Measurements from ENCODE around the gene SERPINA4. TPM values are rescaled to one million over a fixed set of nuclear protein-coding genes. Genes with fewer than 3 reads are reported as not detected.

SERPINA4 gene
- total RNA-seq, 1 experiment from 2014 or later: not detected

DNA sequence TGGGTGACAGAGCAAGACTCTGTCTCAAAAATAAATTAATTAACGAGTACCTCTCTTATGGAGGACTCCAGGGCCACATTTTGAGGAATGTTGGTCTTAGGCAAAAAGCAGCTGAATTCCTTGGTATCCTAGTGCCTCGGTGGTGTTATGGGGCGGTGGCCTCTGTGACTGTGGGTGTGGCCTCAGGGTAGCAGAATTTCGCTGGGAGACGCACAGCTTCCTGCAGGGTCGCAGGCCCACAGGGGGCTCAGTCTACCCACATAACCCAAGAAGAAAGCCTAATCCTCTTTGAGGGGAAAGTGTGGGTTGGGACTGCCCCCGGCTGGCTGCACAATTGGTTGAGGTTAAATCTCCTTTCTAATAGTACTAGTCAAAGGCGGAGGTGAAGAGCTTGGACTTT, 11.2 kb upstream of the SERPINA4 start:
- ChIA-PET POLR2A (ENCODE audit: unreplicated experiment) (no interaction called here), CTCF (no interaction called here)
- Histone ChIP-seq H3K27me3 (ENCODE audit: insufficient read depth, low read depth) (no peaks in the 10 kb centered on the region), H3K36me3 (ENCODE audit: low read depth) (no peaks in the 10 kb centered on the region), H3K9me2 (ENCODE audit: insufficient read depth) (no peaks in the 10 kb centered on the region), H3K27ac (no peak overlapping the region), H3K4me3 (no peak overlapping the region), H3K79me2 (ENCODE audit: low read depth) (no peaks in the 10 kb centered on the region), H2AFZ (no peak overlapping the region), H4K20me1 (ENCODE audit: insufficient read depth) (no peaks in the 10 kb centered on the region), H3K4me1 (replicated peaks; ENCODE audit: insufficient read depth) (no peaks in the 10 kb centered on the region), H3K4me2 (no peak overlapping the region), H3F3A (ENCODE audit: insufficient read depth, low read depth) (no peaks in the 10 kb centered on the region), H3K9me3 (ENCODE audit: insufficient read depth, low read depth) (no peaks in the 10 kb centered on the region)
- no peak for DNase-seq
- intact Hi-C loops (cut with micrococcal nuclease; ENCODE audit: unreplicated experiment): no loop called here
- TF ChIP-seq, protein P1, sequence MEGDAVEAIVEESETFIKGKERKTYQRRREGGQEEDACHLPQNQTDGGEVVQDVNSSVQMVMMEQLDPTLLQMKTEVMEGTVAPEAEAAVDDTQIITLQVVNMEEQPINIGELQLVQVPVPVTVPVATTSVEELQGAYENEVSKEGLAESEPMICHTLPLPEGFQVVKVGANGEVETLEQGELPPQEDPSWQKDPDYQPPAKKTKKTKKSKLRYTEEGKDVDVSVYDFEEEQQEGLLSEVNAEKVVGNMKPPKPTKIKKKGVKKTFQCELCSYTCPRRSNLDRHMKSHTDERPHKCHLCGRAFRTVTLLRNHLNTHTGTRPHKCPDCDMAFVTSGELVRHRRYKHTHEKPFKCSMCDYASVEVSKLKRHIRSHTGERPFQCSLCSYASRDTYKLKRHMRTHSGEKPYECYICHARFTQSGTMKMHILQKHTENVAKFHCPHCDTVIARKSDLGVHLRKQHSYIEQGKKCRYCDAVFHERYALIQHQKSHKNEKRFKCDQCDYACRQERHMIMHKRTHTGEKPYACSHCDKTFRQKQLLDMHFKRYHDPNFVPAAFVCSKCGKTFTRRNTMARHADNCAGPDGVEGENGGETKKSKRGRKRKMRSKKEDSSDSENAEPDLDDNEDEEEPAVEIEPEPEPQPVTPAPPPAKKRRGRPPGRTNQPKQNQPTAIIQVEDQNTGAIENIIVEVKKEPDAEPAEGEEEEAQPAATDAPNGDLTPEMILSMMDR (conservative IDR thresholded peaks at IDR 0.05): no peak
- no peak for TF ChIP-seq EZH2 (IDR thresholded peaks at IDR 0.05; ENCODE audit: low read depth)
- no TSS peak for BruUV-seq (replicated peaks)

DNA sequence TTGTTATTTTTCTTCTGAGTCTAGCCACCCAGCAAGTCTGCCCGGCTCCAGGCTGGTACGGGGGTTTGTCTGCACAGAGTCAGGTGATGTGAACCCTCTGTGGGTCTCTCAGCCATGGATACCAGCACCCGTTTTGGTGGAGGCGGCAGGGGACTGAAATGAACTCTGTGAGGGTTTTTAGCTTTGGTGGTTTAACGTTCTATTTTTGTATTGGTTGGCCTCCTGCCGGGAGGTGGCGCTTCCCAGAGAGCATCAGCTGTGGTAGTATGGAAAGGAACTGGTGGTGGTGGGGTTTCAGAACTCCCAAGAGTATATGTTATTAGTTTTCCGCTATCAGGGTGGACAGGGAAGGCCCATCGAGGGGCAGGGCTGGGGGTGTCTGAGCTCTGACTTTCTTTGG, 5.3 kb upstream of the SERPINA4 start:
- no peak for TF ChIP-seq EZH2 (IDR thresholded peaks at IDR 0.05; ENCODE audit: low read depth)
- TF ChIP-seq, protein P1 (conservative IDR thresholded peaks at IDR 0.05): no peak
- Histone ChIP-seq H4K20me1 (ENCODE audit: insufficient read depth) (no peaks in the 10 kb centered on the region), H3K4me3 (no peak overlapping the region), H3K79me2 (ENCODE audit: low read depth) (no peaks in the 10 kb centered on the region), H3F3A (ENCODE audit: insufficient read depth, low read depth) (no peaks in the 10 kb centered on the region), H3K9me3 (ENCODE audit: insufficient read depth, low read depth) (no peaks in the 10 kb centered on the region), H3K9me2 (ENCODE audit: insufficient read depth) (no peaks in the 10 kb centered on the region), H3K4me2 (no peak overlapping the region), H2AFZ (no peak overlapping the region), H3K4me1 (replicated peaks; ENCODE audit: insufficient read depth) (no peaks in the 10 kb centered on the region), H3K36me3 (ENCODE audit: low read depth) (no peaks in the 10 kb centered on the region), H3K27me3 (ENCODE audit: insufficient read depth, low read depth) (no peaks in the 10 kb centered on the region), H3K27ac (no peak overlapping the region)
- BruUV-seq (replicated peaks): no TSS peak
- POLR2A ChIA-PET (ENCODE audit: unreplicated experiment): no interaction called here
- intact Hi-C loops (cut with micrococcal nuclease; ENCODE audit: unreplicated experiment): no loop called here
- CTCF ChIA-PET: no interaction called here
- DNase-seq: no peak

GRCh38 chr14:94557327-94557726, 3.9 kb upstream of the SERPINA4 start:
- no peaks in the 10 kb centered on the region for H3K79me2 ChIP-seq (ENCODE audit: low read depth)
- no peak overlapping the region for H2AFZ ChIP-seq
- no peaks in the 10 kb centered on the region for H3K27me3 ChIP-seq (ENCODE audit: insufficient read depth, low read depth)
- intact Hi-C loops (cut with micrococcal nuclease; ENCODE audit: unreplicated experiment): no loop called here
- H3K27ac ChIP-seq: no peak overlapping the region
- H3K4me3 ChIP-seq: no peak overlapping the region
- H3K4me1 ChIP-seq (replicated peaks; ENCODE audit: insufficient read depth): no peaks in the 10 kb centered on the region
- CTCF ChIA-PET: no interaction called here
- H3F3A ChIP-seq (ENCODE audit: insufficient read depth, low read depth): no peaks in the 10 kb centered on the region
- H3K9me2 ChIP-seq (ENCODE audit: insufficient read depth): no peaks in the 10 kb centered on the region
- no peaks in the 10 kb centered on the region for H3K36me3 ChIP-seq (ENCODE audit: low read depth)
- H3K4me2 ChIP-seq: no peak overlapping the region
- TF ChIP-seq EZH2 (IDR thresholded peaks at IDR 0.05; ENCODE audit: low read depth): no peak
- TF ChIP-seq, protein P1 (conservative IDR thresholded peaks at IDR 0.05): no peak
- no TSS peak for BruUV-seq (replicated peaks)
- no peaks in the 10 kb centered on the region for H4K20me1 ChIP-seq (ENCODE audit: insufficient read depth)
- no peaks in the 10 kb centered on the region for H3K9me3 ChIP-seq (ENCODE audit: insufficient read depth, low read depth)
- DNase-seq: no peak
- POLR2A ChIA-PET (ENCODE audit: unreplicated experiment): no interaction called here

Measured in PC-9 (cell line).